RWPE2 (cell line): ENCODE results near the gene KLF17.
A peak's percentile ranks its signal among the peaks of the same experiment; 100 is the strongest.

Experiments
- ATAC-seq: fragments of 200-7000 bp; cut with Tn5 transposase; 3 replicates; pipeline ENCODE4 v1.9.1; 2021; ENCODE audit warnings: low read depth
- DNase-seq: peaks from one replicate; pipeline ENCODE4 v3.0.0-alpha.2; 2020; ENCODE audit warnings: low spot score
- H3K27ac ChIP-seq: fragments of 450-650 bp; 2 replicates; pipeline ENCODE4 v1.5.1; 2017; ENCODE audit warnings: mild to moderate bottlenecking; ENCODE audit not compliant: poor library complexity, severe bottlenecking
- H3K27me3 ChIP-seq: fragments of 250-450 bp; sonication (Bioruptor Pico); 2 replicates; pipeline ENCODE4 v1.5.1; 2021; ENCODE audit warnings: mild to moderate bottlenecking, moderate library complexity; ENCODE audit not compliant: insufficient read depth, poor library complexity, severe bottlenecking
- H3K36me3 ChIP-seq: fragments of 250-450 bp; sonication (Bioruptor Pico); 2 replicates; pipeline ENCODE4 v1.5.1; 2020; ENCODE audit warnings: low read depth, mild to moderate bottlenecking, moderate library complexity
- H3K4me1 ChIP-seq: fragments of 250-450 bp; sonication (Bioruptor Pico); 2 replicates; pipeline ENCODE4 v1.5.1; 2021; ENCODE audit warnings: mild to moderate bottlenecking, moderate library complexity; ENCODE audit not compliant: insufficient read depth, poor library complexity, severe bottlenecking
- H3K4me3 ChIP-seq: fragments of 250-450 bp; sonication (Bioruptor Pico); 2 replicates; pipeline ENCODE4 v1.5.1; 2021; ENCODE audit warnings: mild to moderate bottlenecking, moderate library complexity; ENCODE audit not compliant: severe bottlenecking
- H3K9me3 ChIP-seq: fragments of 250-450 bp; sonication (Bioruptor Pico); 2 replicates; pipeline ENCODE4 v1.5.1; 2021; ENCODE audit warnings: mild to moderate bottlenecking, moderate library complexity; ENCODE audit not compliant: severe bottlenecking
- TF ChIP-seq, protein P1 (sequence below): fragments of 450-650 bp; IDR thresholded peaks from one replicate; pipeline ENCODE4 v1.5.1; 2017; ENCODE audit warnings: mild to moderate bottlenecking, moderate library complexity; ENCODE audit not compliant: poor library complexity, severe bottlenecking

KLF17 gene

GRCh38 chr1:44147582-44147981, 29.0 kb downstream of the KLF17 start:
- ATAC-seq (no peak), DNase-seq (no peak)
- H3K27me3 ChIP-seq: no peaks in the 10 kb centered on the region
- TF ChIP-seq, protein P1, sequence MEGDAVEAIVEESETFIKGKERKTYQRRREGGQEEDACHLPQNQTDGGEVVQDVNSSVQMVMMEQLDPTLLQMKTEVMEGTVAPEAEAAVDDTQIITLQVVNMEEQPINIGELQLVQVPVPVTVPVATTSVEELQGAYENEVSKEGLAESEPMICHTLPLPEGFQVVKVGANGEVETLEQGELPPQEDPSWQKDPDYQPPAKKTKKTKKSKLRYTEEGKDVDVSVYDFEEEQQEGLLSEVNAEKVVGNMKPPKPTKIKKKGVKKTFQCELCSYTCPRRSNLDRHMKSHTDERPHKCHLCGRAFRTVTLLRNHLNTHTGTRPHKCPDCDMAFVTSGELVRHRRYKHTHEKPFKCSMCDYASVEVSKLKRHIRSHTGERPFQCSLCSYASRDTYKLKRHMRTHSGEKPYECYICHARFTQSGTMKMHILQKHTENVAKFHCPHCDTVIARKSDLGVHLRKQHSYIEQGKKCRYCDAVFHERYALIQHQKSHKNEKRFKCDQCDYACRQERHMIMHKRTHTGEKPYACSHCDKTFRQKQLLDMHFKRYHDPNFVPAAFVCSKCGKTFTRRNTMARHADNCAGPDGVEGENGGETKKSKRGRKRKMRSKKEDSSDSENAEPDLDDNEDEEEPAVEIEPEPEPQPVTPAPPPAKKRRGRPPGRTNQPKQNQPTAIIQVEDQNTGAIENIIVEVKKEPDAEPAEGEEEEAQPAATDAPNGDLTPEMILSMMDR: no peak
- H3K9me3 ChIP-seq: peaks cover 6% of the 10 kb centered on the region
- H3K4me3 ChIP-seq: no peak overlapping the region
- H3K4me1 ChIP-seq: no peaks in the 10 kb centered on the region
- H3K36me3 ChIP-seq: no peaks in the 10 kb centered on the region
- no peak overlapping the region for H3K27ac ChIP-seq

- DNase-seq: no peak
Measured at GRCh38 chr1:44151332-44151731, 32.7 kb downstream of the KLF17 start.

GRCh38 chr1:44151808-44152207, 33.2 kb downstream of the KLF17 start:
- Histone ChIP-seq H3K36me3 (no peaks in the 10 kb centered on the region), H3K4me1 (peaks cover 22% of the 10 kb centered on the region), H3K27ac (no peak overlapping the region), H3K27me3 (no peaks in the 10 kb centered on the region), H3K4me3 (no peak overlapping the region), H3K9me3 (no peaks in the 10 kb centered on the region)
- ATAC-seq (no peak), DNase-seq (no peak)
- TF ChIP-seq, protein P1: no peak

More at GRCh38 chr1:44151332-44151731, 32.7 kb downstream of the KLF17 start:
- ATAC-seq: no peak
- Histone ChIP-seq H3K4me3 (no peak overlapping the region), H3K36me3 (no peaks in the 10 kb centered on the region), H3K9me3 (no peaks in the 10 kb centered on the region), H3K4me1 (peaks cover 22% of the 10 kb centered on the region), H3K27me3 (no peaks in the 10 kb centered on the region), H3K27ac (no peak overlapping the region)
- TF ChIP-seq, protein P1: no peak

GRCh38 chr1:44152692-44153091, 34.1 kb downstream of the KLF17 start:
- no peaks in the 10 kb centered on the region for H3K9me3 ChIP-seq
- TF ChIP-seq, protein P1: no peak
- H3K4me3 ChIP-seq: no peak overlapping the region
- H3K27me3 ChIP-seq: no peaks in the 10 kb centered on the region
- no peak overlapping the region for H3K27ac ChIP-seq
- no peaks in the 10 kb centered on the region for H3K36me3 ChIP-seq
- no peak for DNase-seq
- H3K4me1 ChIP-seq: peaks cover 22% of the 10 kb centered on the region
- no peak for ATAC-seq

- H3K36me3 ChIP-seq: no peaks in the 10 kb centered on the region
- H3K4me1 ChIP-seq: peaks cover 22% of the 10 kb centered on the region
- DNase-seq (no peak), ATAC-seq (no peak)
- TF ChIP-seq, protein P1: no peak
- H3K9me3 ChIP-seq: no peaks in the 10 kb centered on the region
- H3K27ac ChIP-seq: peak overlapping the region; percentile 90
- no peaks in the 10 kb centered on the region for H3K27me3 ChIP-seq
- no peak overlapping the region for H3K4me3 ChIP-seq
Measured at GRCh38 chr1:44154049-44154448, 35.4 kb downstream of the KLF17 start.
